Measurements from ENCODE around the gene AUTS2.

AUTS2 gene

GRCh38 chr7:70347463-70348254 lies 749.4 kb downstream of the AUTS2 start:
- TF ChIP-seq CTCF (IDR thresholded peaks at IDR 0.05; ENCODE audit: low read depth, low read length, missing control alignments) = no peak
- H3K4me3 ChIP-seq (ENCODE audit: low read depth, low read length) = no peak overlapping the region
- DNase-seq (ENCODE audit: low read depth) = no peak
- in situ Hi-C loops (cut with HindIII; ENCODE audit: low sequenced_read_pairs) = no loop called here

DNA sequence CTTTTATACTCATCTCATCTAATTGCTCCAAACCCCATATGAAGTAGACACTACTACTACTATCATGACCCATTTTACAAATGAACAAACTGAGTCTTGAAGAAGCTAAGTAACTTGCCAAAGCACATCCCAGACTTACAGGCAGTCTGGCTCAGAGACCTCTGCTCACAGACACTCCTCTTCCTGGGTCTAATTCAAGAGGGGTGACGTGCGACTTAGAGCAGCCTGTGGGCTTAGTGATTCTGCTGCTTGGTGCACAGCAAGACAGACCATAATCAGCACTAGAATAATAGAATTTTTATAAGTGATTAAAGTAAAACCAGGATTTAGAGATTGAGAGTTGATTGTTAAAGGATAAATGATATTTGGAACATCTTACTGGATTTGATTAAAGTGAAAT lies 750.8 kb downstream of the AUTS2 start:
- no peak for DNase-seq (ENCODE audit: low read depth)
- in situ Hi-C loops (cut with HindIII; ENCODE audit: low sequenced_read_pairs) = no loop called here
- no peak overlapping the region for H3K4me3 ChIP-seq (ENCODE audit: low read depth, low read length)
- TF ChIP-seq CTCF (IDR thresholded peaks at IDR 0.05; ENCODE audit: low read depth, low read length, missing control alignments) = no peak

DNA sequence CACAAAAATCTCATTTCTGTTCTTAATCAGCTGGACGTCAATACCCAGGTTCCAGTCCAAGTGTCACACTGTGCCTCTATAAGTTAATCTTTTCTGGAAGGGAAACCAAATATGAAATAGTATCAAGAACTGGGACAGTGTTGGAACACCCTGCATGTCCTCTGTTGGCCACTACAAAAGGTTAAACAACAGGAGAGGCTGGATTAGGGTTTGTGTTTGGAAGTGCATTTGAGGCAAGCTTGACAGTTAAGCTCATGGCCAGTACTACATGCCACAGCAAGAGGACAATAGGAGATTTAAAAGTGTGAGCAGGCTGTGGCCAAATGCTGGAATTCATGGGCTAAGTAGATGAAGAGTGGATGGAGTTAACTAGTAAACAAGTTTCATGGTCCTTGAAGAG lies 751.5 kb downstream of the AUTS2 start:
- in situ Hi-C loops (cut with HindIII; ENCODE audit: low sequenced_read_pairs) = no loop called here
- no peak for TF ChIP-seq CTCF (IDR thresholded peaks at IDR 0.05; ENCODE audit: low read depth, low read length, missing control alignments)
- no peak for DNase-seq (ENCODE audit: low read depth)

GRCh38 chr7:70352088-70352487 lies 753.8 kb downstream of the AUTS2 start:
- no peak for DNase-seq (ENCODE audit: low read depth)
- H3K4me3 ChIP-seq (ENCODE audit: low read depth, low read length) = no peak overlapping the region
- in situ Hi-C loops (cut with HindIII; ENCODE audit: low sequenced_read_pairs) = no loop called here
- TF ChIP-seq CTCF (IDR thresholded peaks at IDR 0.05; ENCODE audit: low read depth, low read length, missing control alignments) = no peak

More for the DNA sequence above, 751.5 kb downstream of the AUTS2 start:
- no peak overlapping the region for H3K4me3 ChIP-seq (ENCODE audit: low read depth, low read length)

GRCh38 chr7:70352906-70353305 lies 754.6 kb downstream of the AUTS2 start:
- TF ChIP-seq CTCF (IDR thresholded peaks at IDR 0.05; ENCODE audit: low read depth, low read length, missing control alignments) = no peak
- no peak overlapping the region for H3K4me3 ChIP-seq (ENCODE audit: low read depth, low read length)
- DNase-seq (ENCODE audit: low read depth) = no peak
- in situ Hi-C loops (cut with HindIII; ENCODE audit: low sequenced_read_pairs) = no loop called here

- no peak for DNase-seq (ENCODE audit: low read depth)
- no peak overlapping the region for H3K4me3 ChIP-seq (ENCODE audit: low read depth, low read length)
- TF ChIP-seq CTCF (IDR thresholded peaks at IDR 0.05; ENCODE audit: low read depth, low read length, missing control alignments) = no peak
- in situ Hi-C loops (cut with HindIII; ENCODE audit: low sequenced_read_pairs) = no loop called here
These were observed 755.2 kb downstream of the AUTS2 start for GRCh38 chr7:70353330-70353945.
